Stomach (tissue), 9 donors: ENCODE results near the gene SCN4A. TPM values are rescaled to one million over a fixed set of nuclear protein-coding genes. Genes with fewer than 3 reads are reported as not detected.

Experiments
- DNase-seq, 2 donors: peaks; one replicate each; pipeline versions ENCODE4 v3.0.0 to v3.0.0-alpha.2; 2013 to 2019
- H3K27ac ChIP-seq, 5 donors: fragments of 200-600 bp in 4 of 5; sonication (generic) in 4 of 5; one replicate each; pipeline ENCODE4 v1.5.1; 2013 to 2019; ENCODE audit warnings: mild to moderate bottlenecking in 1 of 5, moderate library complexity in 1 of 5
- H3K27me3 ChIP-seq, 3 donors: fragments of 200-600 bp; sonication (generic); one replicate each; pipeline ENCODE4 v1.5.1; 2017 to 2019; ENCODE audit warnings: mixed run types in 1 of 3
- H3K36me3 ChIP-seq, 4 donors: fragments of 200-600 bp; sonication (generic); 1 replicate in 3 of 4; 2 replicates in 1 of 4; pipeline ENCODE4 v1.5.1; 2016 to 2019
- H3K4me1 ChIP-seq, 4 donors: fragments of 200-600 bp; sonication (generic); one replicate each; pipeline ENCODE4 v1.5.1; 2016 to 2019
- H3K4me3 ChIP-seq, 4 donors: fragments of 200-600 bp; sonication (generic) in 3 of 4; one replicate each; pipeline ENCODE4 v1.5.1; 2016 to 2019; ENCODE audit warnings: mild to moderate bottlenecking in 1 of 4
- H3K9me3 ChIP-seq, 4 donors: fragments of 200-600 bp; sonication (generic); one replicate each; pipeline ENCODE4 v1.5.1; 2016 to 2019
- EP300 ChIP-seq: sonication (generic); formaldehyde crosslinking; IDR thresholded peaks from one replicate; pipeline ENCODE4 v1.6.1; 2017; ENCODE audit warnings: antibody characterized with exemption
- POLR2A ChIP-seq, 4 donors: fragments of 450-650 bp; IDR thresholded peaks; one replicate each; pipeline ENCODE4 v1.6.1; 2016; ENCODE audit warnings: antibody characterized with exemption in 4 of 4, control low read depth in 2 of 4, mild to moderate bottlenecking in 1 of 4, moderate library complexity in 1 of 4
- POLR2AphosphoS5 ChIP-seq, 3 donors: sonication (generic); formaldehyde crosslinking; IDR thresholded peaks; one replicate each; pipeline ENCODE4 v1.6.1; 2016; ENCODE audit warnings: antibody characterized with exemption in 3 of 3
- WGBS, 5 donors: extraction: QIAGEN DNeasy Blood & Tissue Kit in 3 of 5; methylation state at CpG; one replicate each; pipeline versions ENCODE4 v1.1.5 to v1.1.7; 2013 to 2018; 5-methylcytosine and 5-hydroxymethylcytosine counted together
- intact Hi-C: fragments of 100-400 bp; cut with DNase I; formaldehyde crosslinking; loops from one replicate; pipeline ENCODE4 v1.15.1; 2023; ENCODE audit warnings: low total_unique reads
- polyA plus RNA-seq, 3 donors: library from polyadenylated mRNA; stranded (reverse); fragments of 200-250 nt; gene quantifications; one replicate each; pipeline ENCODE4 v1.2.3, GENCODE V29; 2013
- total RNA-seq, 5 donors: library from RNA; depleted of rRNA; stranded (reverse); fragments of >200 nt; gene quantifications; one replicate each; pipeline versions ENCODE4 v1.1.0 to v1.2.3, GENCODE V29; 2014 to 2016
- TF ChIP-seq, protein P1 (sequence below), 7 experiments: fragments of 450-650 bp in 4 of 7; fragments of 200-600 bp in 3 of 7; sonication (generic) in 3 of 7; IDR thresholded peaks; one replicate each; pipeline ENCODE4 v1.5.1; 2016 to 2019; ENCODE audit warnings: antibody characterized with exemption in 7 of 7, control low read depth in 2 of 7, mild to moderate bottlenecking in 1 of 7
- donor health status: healthy with polysubstance abuse.
- donor health status: Bipolar disorder and iron deficiency.
- donor health status: healthy.

SCN4A gene
- total and polyA plus RNA-seq, 8 donors, result 0.05 to 2.7 (median 0.74) TPM; not detected in 2

DNA sequence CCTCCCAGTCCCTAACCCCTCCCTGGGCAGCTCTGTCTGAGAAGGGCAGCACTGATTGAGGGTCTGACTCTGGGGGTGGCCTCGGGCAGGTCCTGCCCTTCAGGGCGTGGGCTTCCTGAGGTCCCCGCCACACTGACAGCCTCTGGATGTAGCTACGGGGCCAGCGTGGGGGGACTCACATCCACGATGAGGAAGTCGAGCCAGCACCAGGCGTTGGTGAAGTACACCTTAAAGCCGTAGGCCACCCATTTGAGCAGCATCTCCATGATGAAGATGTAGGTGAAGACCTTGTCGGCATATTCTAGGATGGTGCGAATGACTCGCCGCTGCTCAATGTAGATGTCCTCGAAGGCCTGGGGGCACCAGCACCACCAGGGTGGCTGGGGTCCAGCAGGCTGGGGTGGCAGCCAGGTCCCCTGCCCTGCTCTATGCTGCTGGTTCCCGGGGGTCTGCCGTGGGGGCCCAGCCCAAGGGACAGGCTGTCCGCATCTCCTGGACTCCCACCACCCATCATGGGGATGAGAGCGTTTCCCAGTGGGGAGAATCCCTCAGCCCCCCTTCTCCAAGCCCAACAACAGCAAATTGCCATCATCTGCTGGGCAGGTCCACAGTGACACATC is 24.9 kb downstream of the SCN4A start:
- intact Hi-C loops, result no loop called here
- no peaks in the 10 kb centered on the region for H3K9me3 ChIP-seq
- peaks cover 0 to 36% (median 0%) of the 10 kb centered on the region in 3 donors for H3K27me3 ChIP-seq
- no peak overlapping the region for H3K4me3 ChIP-seq
- WGBS, 5 donors, result 80 to 93% (median 86%) methylated on average over 12 to 18 of the region's 18 CpGs
- TF ChIP-seq, protein P1, sequence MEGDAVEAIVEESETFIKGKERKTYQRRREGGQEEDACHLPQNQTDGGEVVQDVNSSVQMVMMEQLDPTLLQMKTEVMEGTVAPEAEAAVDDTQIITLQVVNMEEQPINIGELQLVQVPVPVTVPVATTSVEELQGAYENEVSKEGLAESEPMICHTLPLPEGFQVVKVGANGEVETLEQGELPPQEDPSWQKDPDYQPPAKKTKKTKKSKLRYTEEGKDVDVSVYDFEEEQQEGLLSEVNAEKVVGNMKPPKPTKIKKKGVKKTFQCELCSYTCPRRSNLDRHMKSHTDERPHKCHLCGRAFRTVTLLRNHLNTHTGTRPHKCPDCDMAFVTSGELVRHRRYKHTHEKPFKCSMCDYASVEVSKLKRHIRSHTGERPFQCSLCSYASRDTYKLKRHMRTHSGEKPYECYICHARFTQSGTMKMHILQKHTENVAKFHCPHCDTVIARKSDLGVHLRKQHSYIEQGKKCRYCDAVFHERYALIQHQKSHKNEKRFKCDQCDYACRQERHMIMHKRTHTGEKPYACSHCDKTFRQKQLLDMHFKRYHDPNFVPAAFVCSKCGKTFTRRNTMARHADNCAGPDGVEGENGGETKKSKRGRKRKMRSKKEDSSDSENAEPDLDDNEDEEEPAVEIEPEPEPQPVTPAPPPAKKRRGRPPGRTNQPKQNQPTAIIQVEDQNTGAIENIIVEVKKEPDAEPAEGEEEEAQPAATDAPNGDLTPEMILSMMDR (IDR thresholded peaks at IDR 0.05), result no peak
- TF ChIP-seq POLR2AphosphoS5 (IDR thresholded peaks at IDR 0.05), result no peak
- DNase-seq, result no peak
- no peaks in the 10 kb centered on the region for H3K36me3 ChIP-seq
- H3K4me1 ChIP-seq, result peaks cover 0 to 16% (median 6%) of the 10 kb centered on the region in 4 donors
- H3K27ac ChIP-seq, result no peak overlapping the region

DNA sequence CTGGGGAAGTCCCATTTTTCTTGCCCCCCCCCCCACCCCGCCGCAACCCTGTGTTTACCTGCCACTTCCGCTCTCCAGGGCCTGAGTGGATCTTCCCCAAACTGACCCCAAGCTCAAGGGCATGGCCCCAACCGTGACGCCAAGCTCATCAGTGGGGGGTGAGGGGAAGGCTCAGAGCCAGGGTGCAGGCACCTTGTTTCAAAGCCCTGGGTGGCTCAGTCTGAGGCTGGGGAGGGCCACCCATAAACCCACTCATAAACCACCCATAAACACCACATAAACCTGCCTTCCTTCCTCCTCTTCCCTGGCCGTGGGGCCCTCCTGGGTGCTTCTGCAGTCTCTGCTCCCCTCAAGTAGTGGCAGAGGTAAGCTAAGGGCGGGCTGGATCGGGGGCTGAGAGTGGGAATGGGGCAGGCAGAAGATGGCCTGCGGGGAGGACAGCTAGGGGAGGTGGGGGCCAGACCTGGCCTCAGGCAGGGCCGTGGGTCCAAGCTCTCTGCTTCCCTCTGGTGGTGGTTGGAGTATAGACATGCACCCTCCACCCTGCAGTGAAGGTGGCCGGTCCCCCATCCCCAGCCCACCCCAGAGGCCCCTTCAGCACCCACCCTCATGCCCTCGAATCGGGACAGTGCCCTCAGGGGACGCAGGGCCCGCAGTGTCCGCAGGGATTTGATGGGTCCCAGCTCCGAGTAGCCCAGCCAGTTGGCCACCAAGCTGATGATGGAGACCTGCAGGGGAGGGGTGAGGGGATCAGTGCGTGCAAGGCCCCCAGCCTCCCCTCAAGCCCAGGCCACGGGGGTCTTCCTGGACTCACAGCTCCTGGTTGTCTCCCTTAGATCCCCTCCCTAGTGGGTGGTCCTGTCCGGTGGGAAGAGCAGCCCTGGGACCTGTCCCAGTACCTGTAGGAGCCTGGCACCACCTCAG is 26.0 kb downstream of the SCN4A start:
- Histone ChIP-seq H3K36me3 (no peaks in the 10 kb centered on the region), H3K4me3 (no peak overlapping the region), H3K4me1 (peaks cover 0 to 16% (median 6%) of the 10 kb centered on the region in 4 donors), H3K27ac (no peak overlapping the region), H3K27me3 (peaks cover 0 to 36% (median 0%) of the 10 kb centered on the region in 3 donors), H3K9me3 (no peaks in the 10 kb centered on the region)
- 28 to 46% (median 35%) methylated on average over 10 to 20 of the region's 20 CpGs for WGBS, 5 donors
- intact Hi-C loops, result no loop called here
- peak; percentile 51 to 76 for DNase-seq
- no peak for TF ChIP-seq POLR2AphosphoS5 (IDR thresholded peaks at IDR 0.05)
- TF ChIP-seq EP300, result no peak
- TF ChIP-seq, protein P1 (IDR thresholded peaks at IDR 0.05), result peak in 5 of 7 experiments; percentile 13 to 70 (median 42)
- no peak for TF ChIP-seq POLR2A (IDR thresholded peaks at IDR 0.05)

DNA sequence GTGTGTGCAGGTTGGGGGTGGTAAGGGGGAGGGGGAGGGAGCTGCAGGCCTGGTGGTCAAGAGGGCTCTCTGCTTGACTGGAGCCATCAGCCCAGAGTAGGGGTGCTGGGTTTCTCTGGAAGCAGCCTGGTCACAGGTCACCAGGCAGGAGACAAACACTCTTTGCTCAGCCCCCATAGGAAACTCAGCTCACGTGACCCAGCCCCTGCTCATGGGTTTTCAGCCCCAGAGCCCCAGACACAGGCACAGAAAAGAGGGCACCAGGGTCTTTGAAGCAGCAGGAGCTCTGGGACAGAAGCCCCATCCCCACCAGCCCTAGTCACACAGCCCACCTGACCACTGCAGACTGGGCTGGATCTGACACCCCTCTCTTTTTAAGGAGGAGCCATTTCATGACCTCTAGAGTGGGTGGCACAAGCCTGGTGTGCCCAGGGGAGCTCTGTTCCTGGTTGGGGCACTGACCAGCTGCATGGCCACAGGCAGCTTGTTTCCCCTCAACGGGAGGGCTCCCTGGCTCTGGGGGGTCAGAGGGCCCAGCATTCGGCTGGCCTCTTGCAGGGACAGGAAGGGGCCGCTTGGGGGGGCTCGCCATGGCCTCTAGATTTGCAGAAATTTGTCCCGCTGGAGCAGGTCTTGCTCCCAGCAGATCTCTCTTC is 26.8 kb downstream of the SCN4A start:
- Histone ChIP-seq H3K36me3 (no peaks in the 10 kb centered on the region), H3K27ac (no peak overlapping the region), H3K27me3 (peaks cover 0 to 36% (median 0%) of the 10 kb centered on the region in 3 donors), H3K4me3 (no peak overlapping the region), H3K4me1 (peaks cover 0 to 16% (median 6%) of the 10 kb centered on the region in 4 donors), H3K9me3 (no peaks in the 10 kb centered on the region)
- TF ChIP-seq POLR2AphosphoS5 (IDR thresholded peaks at IDR 0.05) (no peak), POLR2A (IDR thresholded peaks at IDR 0.05) (no peak), EP300 (no peak)
- TF ChIP-seq, protein P1 (IDR thresholded peaks at IDR 0.05), result no peak
- DNase-seq, result no peak
- WGBS, 5 donors, result 51 to 68% (median 65%) methylated on average over 5 to 6 of the region's 6 CpGs
- intact Hi-C loops, result no loop called here
